EH (cell line): ENCODE results near the gene PPP6R3.
"Not testable (repeated sequence)": the region's sequence is repeated elsewhere in the genome, so short reads cannot be mapped to it uniquely, and the experiment has no call there.

Source experiments
- DNase-seq: peaks from one replicate; pipeline ENCODE4 v3.0.0-alpha.2; 2015; ENCODE audit warnings: low read depth

Gene PPP6R3

DNA sequence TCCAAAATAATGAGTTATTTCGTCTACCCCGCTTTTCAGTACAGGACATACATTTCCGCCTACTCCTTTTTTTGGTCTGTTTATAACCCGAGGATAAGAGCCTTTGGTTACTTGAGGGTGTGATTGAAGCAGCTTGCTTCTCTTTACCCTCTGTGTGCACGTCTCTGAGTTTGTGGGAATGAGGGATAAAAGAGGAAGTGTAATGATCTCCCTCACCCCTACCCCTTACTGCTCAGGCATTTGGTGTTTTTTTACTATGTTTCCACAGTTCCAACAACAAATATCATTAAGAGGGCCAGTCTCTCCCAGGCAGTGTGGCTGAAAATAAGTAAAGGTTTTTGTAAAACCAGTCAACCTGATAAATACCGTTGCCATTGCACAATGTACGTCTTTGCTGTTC lies 140.6 kb downstream of the PPP6R3 start:
- no peak for DNase-seq

DNA sequence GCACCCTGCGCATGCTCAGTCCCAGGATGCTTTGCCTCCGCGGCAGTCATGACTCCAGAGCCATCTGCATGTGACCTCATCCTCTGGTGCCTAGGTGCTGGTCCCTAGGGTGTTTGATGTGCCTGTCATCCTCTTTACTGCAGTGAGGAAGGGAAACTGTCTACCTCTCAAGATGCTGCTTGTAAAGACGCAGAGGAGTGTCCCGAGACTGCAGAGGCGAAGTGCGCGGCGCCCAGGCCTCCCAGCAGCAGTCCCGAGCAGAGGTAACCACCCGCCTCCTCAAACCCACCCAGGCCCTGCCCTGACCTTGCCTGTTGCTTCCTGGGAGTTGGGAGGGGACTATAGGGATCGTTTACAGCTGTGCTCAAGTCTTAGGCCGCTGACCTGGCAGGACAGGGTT lies 149.2 kb downstream of the PPP6R3 start:
- no peak for DNase-seq

DNA sequence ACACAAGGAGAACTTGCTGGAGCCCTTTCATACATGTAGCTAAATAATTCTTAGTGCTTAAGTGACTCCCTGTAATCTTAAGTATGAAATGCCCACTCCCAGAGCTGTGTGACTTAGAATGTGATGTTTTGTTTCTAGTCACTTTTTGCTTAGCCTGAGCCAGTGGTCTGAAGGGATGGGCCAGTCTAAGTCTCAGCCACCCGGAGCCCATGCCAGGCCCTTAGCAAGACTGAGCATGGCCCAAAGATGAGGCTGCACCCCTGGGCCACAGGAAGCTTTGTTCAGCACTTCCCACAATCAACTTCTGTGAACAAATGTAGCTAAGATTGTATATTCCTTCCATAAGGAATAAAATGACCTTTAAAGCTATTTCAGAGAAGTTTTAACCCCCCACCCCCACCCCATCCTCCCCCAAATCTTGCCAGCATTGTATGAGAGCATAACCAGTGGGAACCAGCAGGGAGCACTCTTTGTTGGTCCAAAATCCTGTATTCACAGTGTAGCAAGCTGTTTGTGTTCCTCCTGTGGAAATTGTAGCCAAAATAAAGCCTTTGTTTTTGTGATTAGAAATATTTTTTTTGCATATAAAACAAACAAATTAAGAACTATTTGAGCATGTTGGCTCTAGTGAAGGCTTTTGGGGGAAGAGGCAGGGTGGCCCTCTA lies 150.0 kb downstream of the PPP6R3 start:
- peak; percentile 34 for DNase-seq

DNA sequence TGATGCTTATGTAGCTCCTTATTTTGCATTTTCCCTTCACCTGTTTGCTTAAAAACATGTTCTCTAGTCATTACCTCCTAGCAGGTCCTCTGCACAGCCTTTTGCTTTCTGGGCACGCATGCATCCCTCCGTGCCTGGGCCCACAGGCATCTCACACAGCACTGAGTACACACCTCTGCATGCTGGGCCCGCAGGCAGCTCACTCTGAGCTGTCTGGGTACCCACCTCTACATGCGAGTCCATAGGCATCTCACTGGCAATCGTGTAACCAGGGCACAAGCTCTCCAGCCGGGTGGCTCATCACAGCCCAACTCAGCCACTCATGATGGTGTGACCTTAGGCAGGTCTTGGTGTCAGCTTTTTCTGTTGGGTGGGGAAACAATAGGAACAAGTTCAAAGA lies 155.1 kb downstream of the PPP6R3 start:
- DNase-seq, result no peak

DNA sequence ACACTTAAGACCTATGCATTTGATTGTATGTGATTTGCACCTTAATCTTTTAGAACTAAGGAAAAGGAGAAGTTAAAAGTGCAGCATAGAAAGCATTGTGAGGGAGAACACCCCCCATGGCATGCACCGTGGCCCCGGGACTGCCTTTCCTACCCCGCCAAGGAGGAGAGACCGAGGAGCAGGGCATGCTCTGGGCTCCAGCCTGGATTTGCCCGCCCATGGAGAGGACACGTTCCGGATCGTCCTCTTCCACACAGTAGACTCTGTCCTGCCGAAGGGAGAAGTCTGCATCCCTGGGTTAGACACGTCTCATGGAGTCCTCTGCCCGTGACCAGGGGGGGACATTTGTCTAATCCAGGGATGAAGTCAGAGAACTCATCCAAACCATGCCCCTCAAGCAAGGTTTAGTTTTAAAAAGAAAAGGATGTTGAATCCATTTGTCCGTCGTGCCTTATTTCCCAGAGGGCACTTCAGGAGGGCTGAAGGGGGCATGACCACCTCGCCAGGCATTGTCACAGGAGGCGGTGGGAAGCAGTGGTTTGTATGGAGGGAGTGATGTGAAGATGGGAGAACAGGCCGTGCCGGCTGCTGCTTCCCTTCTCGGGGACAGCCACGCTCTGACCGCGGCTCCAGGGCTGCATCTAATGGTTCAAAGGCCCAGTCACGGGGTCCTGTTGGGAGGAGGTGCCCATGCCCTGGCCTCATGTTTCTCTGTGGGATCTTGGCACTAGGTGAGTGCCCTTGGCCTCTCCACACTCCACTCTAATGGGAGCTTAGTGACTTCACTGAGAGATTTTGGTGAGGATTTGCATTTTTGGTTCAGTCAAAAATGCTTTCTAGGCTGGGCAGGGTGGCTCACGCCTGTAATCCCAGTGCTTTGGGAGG lies 157.6 kb downstream of the PPP6R3 start:
- DNase-seq, result no peak

DNA sequence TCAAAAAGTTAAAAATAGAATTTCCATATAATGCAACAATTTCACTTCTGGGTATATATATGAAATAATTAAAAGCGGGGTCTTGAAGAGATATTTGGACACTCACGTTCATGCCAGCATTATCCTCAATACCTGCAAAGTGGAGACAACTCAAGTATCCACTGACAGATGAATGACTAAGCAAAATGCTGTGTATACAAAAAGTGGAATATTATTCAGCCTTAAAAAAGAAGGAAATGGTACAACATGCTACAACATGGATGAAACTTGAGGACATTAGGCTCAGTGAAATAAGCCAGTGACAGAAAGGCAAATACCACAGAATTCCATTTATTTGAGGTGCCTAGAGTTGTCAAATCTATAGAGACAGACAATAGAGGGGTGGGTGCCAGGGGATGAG lies 161.3 kb downstream of the PPP6R3 start:
- DNase-seq, result no peak

DNA sequence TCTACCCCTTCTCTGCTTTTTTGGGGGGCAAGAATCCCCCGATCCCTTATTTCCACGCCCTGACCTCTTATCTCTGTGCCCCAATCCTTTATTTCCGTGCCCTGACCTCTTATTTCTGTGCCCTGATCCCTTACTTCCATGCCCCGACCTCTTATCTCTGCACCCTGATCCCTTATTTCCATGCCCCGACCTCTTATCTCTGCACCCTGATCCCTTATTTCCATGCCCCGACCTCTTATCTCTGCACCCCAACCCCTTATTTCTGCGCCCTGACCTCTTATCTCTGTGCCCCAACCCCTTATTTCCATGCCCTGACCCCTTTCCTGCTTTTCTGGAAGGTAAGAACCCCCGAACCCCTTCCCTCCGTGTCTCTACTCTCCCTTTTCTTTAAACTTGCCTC lies 163.2 kb downstream of the PPP6R3 start:
- not testable (repeated sequence) for DNase-seq

DNA sequence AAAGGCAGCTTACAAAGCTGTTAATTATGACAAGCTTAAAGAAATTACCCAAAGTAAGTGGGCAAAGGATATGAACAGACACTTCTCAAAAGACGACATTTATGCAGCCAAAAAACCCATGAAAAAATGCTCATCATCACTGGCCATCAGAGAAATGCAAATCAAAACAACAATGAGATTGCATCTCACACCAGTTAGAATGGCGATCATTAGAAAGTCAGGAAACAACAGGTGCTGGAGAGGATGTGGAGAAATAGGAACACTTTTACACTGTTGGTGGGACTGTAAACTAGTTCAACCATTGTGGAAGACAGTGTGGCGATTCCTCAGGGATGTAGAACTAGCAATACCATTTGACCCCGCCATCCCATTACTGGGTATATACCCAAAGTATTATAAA lies 164.5 kb downstream of the PPP6R3 start:
- DNase-seq, result not testable (repeated sequence)

DNA sequence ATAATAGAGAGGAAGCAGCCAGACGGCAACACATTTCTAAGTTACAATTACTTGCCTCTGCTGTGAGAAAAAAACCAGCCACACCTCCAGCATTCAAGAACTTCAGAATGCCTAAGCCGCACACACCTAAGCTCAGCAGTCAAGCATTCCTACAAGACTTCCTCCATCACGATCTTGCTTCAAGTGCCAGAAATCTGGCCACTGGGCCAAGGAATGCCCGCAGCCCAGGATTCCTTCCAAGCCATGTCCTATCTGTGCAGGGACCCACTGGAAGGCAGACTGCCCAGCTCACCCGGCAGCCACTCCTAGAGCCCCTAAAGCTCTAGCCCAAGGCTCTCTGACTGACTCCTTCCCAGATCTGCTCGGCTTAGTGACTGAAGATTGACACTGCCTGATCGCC lies 165.7 kb downstream of the PPP6R3 start:
- not testable (repeated sequence) for DNase-seq

DNA sequence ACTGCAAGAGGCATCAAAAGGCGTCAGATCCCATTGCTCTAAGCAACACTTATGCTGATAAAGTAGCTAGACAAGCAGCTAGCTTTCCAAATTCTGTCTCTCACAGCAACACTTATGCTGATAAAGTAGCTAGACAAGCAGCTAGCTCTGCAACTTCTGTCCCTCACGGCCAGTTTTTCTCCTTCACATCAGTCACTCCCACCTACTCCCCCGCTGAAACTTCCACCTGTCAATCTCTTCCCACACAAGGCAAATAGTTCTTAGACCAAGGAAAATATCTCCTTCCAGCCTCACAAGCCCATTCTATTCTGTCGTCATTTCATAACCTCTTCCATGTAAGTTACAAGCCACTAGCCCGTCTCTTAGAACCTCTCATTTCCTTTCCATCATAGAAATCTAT lies 168.3 kb downstream of the PPP6R3 start:
- not testable (repeated sequence) for DNase-seq

DNA sequence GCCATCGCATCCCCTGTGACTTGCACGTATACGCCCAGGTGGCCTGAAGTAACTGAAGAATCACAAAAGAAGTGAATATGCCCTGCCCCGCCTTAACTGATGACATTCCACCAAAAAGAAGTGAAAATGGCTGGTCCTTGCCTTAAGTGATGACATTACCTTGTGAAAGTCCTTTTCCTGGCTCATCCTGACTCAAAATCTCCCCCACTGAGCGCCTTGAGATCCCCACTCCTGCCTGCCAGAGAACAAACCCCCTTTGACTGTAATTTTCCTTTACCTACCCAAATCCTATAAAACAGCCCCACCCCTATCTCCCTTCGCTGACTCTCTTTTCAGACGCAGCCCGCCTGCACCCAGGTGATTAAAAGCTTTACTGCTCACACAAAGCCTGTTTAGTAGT lies 171.8 kb downstream of the PPP6R3 start:
- not testable (repeated sequence) for DNase-seq

DNA sequence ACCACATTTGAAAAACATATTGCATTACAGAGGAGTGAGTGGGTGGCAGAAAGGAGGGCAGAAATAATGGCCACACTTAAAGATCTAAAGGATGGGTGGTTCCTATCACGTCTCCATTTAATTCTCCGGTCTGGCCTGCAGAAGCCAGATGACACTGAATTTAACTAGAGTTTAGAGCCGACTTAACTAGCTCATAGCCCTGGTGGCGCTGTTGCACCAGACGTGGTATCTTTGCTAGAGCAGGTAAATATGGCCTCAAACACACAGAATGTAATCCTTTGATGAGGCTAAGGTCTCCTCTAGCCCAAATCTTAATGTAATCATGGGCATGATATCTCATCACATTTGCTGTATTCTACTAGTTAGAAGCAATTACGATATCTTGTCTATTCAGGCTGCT lies 172.2 kb downstream of the PPP6R3 start:
- peak; percentile 58 for DNase-seq

DNA sequence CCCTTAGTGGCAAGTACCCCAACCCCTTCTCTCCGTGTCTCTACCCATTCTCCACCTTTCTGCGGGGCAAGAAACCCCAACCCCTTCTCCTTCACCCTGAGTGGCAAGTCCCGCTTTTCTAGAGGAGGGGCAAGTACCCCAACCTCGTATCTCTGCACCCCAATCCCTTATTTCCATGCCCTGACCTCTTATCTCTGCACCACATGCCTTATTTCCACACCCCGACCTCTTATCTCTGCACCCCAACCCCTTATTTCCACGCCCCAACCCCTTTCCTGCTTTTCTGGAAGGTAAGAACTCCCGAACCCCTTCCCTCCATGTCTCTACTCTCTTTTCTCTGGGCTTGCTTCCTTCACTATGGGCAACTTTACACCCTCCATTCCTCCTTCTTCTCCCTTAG lies 174.1 kb downstream of the PPP6R3 start:
- DNase-seq, result not testable (repeated sequence)

DNA sequence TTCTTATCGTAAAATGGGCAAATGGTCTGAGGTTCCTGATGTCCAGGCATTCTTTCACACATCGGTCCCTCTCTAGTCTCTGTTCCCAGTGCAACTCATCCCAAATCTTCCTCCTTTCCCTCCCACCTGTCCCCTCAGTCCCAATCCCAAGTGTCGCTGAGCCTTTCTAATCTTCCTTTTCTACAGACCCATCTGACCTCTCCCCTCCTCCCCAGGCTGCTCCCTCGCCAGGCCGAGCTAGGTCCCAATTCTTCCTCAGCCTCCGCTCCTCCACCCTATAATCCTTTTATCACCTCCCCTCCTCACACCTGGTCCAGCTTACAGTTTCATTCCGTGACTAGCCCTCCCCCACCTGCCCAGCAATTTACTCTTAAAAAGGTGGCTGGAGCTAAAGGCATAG lies 174.6 kb downstream of the PPP6R3 start:
- not testable (repeated sequence) for DNase-seq

DNA sequence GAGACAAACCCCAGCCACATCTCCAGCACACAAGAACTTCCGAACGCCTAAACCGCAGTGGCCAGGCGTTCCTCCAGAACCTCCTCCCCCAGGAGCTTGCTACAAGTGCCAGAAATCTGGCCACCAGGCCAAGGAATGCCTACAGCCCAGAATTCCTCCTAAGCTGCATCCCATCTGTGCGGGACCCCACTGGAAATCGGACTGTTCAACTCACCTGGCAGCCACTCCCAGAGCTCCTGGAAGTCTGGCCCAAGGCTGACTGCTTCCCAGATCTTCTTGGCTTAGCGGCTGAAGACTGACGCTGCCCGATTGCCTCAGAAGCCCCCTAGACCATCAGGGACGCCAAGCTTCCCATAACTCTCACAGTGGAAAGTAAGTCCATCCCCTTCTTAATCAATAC lies 175.3 kb downstream of the PPP6R3 start:
- peak; percentile 16 for DNase-seq

DNA sequence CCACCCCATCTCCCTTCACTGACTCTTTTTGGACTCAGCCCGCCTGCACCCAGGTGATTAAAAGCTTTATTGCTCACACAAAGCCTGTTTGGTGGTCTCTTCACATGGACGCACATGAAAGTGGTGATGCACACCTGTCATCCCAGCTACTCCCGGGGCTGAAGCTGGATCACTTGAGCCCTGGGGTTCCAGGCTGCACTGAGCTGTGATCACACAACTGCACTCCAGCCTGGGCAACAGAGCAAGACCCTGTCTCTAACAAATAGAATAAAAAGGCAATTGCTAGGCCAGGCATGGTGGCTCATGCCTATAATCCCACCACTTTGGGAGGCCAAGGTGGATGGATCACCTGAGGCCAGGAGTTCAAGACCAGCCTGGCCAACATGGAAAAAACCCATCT lies 178.8 kb downstream of the PPP6R3 start:
- not testable (repeated sequence) for DNase-seq

DNA sequence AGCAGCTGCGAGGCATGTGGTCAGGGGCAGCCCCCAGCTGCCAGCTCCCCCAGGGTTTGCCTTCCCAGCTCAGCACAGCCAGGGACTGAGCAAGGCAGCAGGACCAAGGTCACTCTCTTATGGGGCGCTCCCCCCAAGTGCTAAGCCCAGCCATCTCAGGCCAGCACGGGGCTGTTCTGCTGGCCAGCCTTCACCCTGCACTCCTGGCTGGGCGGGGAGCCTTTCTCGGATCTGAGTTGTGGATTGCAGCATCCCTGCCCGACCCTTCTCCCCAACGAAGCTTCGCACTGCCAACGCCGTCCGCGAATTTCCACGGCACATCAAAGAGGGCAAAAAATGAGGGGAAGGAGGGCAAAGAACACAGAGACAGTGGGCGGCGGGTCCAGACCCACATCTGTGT lies 181.3 kb downstream of the PPP6R3 start:
- no peak for DNase-seq

DNA sequence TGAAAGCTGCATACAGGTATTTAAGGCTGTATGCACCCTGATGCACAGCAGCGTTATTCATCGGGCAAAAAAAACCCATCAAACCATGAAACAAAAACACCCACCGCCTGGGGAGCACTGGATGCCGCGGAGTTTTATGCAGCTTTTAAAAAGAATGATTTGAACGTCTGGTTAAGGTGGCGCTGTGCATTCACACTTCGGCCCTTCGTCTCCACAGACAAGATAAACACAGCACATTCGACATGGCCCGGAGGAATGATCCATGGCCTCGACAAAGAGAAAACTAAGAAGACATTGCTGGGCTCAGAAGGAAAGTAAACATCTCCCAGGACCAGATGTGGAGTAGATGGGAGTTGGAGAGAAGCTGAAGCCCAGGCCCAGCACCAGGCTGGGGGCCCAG lies 183.0 kb downstream of the PPP6R3 start:
- peak; percentile 30 for DNase-seq

DNA sequence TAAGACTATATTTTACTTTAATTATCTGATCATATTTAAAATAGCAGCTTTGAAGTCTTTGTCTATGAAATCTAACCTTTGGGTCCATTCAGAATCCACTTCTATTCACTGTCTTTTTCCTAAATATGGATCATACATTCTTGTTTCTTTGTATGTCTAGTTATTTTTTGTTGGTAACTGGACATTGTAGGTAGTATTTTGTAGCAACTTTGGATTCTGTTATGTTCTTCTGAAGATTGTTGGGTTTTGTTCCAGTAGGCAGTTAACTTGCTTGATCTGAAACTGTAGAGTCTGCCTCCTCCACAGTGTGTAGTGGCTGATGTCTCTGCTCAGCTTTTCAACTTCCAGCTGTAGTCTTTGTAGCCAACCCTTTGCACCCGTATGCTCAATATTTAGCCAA lies 186.3 kb downstream of the PPP6R3 start:
- DNase-seq, result no peak

DNA sequence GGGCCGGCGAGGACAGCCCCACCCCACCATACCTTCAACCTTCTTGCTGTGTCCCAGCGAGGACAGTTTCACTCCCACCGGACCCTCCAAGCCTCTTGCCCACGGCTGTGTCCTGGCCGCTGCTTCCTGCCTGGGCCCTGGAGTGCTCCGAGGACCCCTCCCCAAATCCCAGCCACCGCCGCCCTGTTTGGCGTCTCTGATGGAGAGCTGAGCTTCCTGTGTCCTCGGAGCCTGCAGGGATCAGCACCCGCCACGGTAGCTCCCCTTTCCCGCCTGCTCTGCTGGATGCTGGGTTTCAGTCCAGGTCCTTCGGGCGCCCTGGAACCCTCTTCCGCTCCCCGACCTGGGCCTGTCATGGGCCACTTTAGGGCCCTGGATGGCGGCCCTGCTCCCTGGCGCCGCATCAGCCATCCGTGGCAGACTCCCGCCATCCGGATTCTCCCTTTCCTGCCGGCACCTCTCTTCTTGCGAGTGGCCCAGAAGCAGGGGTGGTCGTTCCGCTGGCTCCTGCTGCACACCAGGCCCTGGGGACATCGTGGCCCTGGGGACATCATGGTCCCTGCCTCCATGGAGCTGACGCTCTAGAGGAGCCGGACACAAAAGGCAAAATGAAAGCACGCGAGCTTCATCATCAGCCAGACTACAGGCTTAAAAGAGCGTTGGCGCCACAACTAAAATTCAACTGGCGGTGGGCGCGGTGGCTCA lies 189.5 kb downstream of the PPP6R3 start:
- no peak for DNase-seq

DNA sequence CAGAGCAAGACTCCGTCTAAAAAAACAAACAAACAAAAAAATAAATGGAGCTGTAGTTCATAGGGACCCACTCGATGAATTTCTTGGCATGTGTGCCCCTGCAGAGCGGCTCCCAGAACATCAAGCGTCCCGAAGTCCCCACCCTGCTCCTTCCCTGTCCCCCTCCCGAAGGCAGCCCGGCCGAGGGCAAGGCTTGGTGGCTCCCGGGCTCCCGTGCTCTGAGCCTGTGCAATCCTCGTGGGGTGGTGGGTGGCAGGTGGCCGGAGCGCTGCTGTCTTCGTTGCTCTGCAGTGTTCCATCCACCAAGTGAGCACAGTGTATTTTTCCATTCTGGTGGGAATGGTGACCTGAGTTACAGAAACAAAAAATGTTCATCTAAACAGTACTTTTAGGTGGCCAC lies 190.2 kb downstream of the PPP6R3 start:
- DNase-seq, result no peak

DNA sequence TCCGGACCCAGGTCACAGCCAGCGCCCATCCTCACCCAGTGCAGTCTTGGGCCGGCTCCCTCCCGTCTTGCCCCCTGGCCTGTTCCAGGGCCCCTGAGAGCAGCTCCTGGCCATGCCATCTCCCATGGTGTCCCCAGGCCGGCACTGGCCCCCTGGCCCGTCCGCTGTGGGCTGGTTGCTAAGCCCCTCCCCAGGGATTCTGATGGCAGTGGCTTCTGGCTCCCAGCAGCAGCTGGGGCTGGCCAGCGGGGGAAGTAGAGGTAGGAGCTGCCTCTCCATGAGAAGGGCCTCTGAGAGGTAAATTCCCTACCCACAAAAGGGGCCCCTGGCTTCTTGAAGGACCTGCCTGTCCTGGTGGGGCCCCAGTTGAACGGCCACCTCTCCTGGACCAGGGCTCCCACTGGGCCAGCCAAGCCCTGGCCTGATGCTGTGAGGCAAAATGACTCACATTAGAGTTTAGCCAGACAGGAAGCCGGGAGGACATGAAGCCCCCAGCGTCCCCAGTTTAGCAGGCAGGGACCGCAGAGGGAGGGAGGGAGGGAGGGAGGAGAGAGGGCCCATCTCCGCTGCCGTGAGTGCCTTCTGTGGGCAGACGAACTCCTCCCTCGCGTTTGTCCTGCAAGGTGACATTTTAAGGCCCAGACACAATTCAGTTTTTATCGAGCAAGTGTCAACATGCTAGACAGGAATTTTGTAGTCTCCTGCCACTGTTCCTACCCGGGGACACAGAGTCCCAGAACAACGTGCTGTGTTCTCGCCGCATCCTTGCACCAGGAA lies 190.8 kb downstream of the PPP6R3 start:
- peak; percentile 16 for DNase-seq
